K562 (cell line): ENCODE measurements around the gene AKAP12.
"Not testable (repeated sequence)": the region's sequence is repeated elsewhere in the genome, so short reads cannot be mapped to it uniquely, and the experiment has no call there.

Experiments
- COPS2 ChIP-seq: fragments of 450-650 bp; conservative IDR thresholded peaks from 2 replicates; pipeline ENCODE4 v1.6.1; 2016; ENCODE audit warnings: mild to moderate bottlenecking, moderate library complexity
- CTCF ChIP-seq, 3 experiments: IDR thresholded peaks in 2 of 3; conservative IDR thresholded peaks in 1 of 3; 2 replicates each; pipeline ENCODE4 v1.5.1; 2011 to 2012; ENCODE audit warnings: low read length in 3 of 3, mild to moderate bottlenecking in 3 of 3, control low read depth in 2 of 3, improper control_type of control experiment in 1 of 3, inconsistent platforms in 1 of 3, low read depth in 1 of 3, mixed read lengths in 1 of 3, moderate library complexity in 1 of 3; ENCODE audit not compliant: insufficient read depth in 2 of 3
- MNT ChIP-seq, 2 experiments: fragments of 450-650 bp; conservative IDR thresholded peaks; 2 replicates each; pipeline ENCODE4 v1.6.1; 2017; ENCODE audit warnings: mild to moderate bottlenecking in 2 of 2, moderate library complexity in 2 of 2
- POLR2AphosphoS5 ChIP-seq: IDR thresholded peaks from 2 replicates; pipeline ENCODE4 v1.6.1; 2011; ENCODE audit warnings: mild to moderate bottlenecking, low read depth, low read length, moderate library complexity; ENCODE audit not compliant: control insufficient read depth, insufficient read depth
- ZBTB7A ChIP-seq: IDR thresholded peaks from 2 replicates; pipeline ENCODE4 v1.6.1; 2011; ENCODE audit warnings: low read depth, mild to moderate bottlenecking, low read length, moderate library complexity, borderline replicate concordance; ENCODE audit not compliant: control insufficient read depth
- ZNF224 ChIP-seq: sonication (generic); formaldehyde crosslinking; IDR thresholded peaks from 2 replicates; pipeline ENCODE4 v1.8.0; 2022; ENCODE audit warnings: mild to moderate bottlenecking, missing genetic modification reagents

- not testable (repeated sequence) for TF ChIP-seq CTCF (IDR thresholded peaks at IDR 0.05 in 2 of 3, conservative IDR thresholded peaks at IDR 0.05 in 1 of 3; ENCODE audit: insufficient read depth in 2 of 3, low read depth in 1 of 3, low read length in 3 of 3); POLR2AphosphoS5; ZBTB7A; ZNF224; COPS2; MNT (conservative IDR thresholded peaks at IDR 0.05)
These were observed 142.9 kb downstream of the AKAP12 start for GRCh38 chr6:151382631-151383030.
